ENCODE measurements around the gene LAMA3.
A peak's percentile ranks its signal among the peaks of the same experiment; 100 is the strongest.

Gene LAMA3, protein sequence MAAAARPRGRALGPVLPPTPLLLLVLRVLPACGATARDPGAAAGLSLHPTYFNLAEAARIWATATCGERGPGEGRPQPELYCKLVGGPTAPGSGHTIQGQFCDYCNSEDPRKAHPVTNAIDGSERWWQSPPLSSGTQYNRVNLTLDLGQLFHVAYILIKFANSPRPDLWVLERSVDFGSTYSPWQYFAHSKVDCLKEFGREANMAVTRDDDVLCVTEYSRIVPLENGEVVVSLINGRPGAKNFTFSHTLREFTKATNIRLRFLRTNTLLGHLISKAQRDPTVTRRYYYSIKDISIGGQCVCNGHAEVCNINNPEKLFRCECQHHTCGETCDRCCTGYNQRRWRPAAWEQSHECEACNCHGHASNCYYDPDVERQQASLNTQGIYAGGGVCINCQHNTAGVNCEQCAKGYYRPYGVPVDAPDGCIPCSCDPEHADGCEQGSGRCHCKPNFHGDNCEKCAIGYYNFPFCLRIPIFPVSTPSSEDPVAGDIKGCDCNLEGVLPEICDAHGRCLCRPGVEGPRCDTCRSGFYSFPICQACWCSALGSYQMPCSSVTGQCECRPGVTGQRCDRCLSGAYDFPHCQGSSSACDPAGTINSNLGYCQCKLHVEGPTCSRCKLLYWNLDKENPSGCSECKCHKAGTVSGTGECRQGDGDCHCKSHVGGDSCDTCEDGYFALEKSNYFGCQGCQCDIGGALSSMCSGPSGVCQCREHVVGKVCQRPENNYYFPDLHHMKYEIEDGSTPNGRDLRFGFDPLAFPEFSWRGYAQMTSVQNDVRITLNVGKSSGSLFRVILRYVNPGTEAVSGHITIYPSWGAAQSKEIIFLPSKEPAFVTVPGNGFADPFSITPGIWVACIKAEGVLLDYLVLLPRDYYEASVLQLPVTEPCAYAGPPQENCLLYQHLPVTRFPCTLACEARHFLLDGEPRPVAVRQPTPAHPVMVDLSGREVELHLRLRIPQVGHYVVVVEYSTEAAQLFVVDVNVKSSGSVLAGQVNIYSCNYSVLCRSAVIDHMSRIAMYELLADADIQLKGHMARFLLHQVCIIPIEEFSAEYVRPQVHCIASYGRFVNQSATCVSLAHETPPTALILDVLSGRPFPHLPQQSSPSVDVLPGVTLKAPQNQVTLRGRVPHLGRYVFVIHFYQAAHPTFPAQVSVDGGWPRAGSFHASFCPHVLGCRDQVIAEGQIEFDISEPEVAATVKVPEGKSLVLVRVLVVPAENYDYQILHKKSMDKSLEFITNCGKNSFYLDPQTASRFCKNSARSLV (N-terminal part only)

GRCh38 chr18:23689031-23689615 is at the start of gene LAMA3:
Gene LAMA3 (plus strand): TSS chr18:23689453. CDS start chr18:23689684, 231 bp downstream.
- DNase-seq, result peak; percentile 57

DNA sequence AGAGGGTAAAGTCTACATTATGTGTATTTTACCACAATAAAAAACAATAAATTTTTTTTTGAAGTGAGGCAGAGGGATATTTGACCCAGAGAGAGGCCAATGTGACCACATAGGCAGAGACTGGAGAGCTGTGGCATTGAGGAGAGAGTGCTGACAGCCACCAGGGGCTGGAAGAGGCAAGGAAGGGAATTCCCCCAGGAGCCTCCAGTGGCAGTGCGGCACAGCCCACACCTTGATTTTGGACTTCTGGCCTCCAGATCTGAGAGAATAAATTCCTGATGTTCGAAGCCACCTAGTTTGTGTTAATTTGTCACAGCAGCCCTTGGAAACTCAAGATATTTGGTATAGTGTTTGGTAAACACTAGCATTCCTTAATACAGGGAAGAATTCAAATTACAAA is 49.2 kb upstream of the LAMA3 start:
- DNase-seq, result no peak

GRCh38 chr18:23641143-23641720 is 48.0 kb upstream of the LAMA3 start:
- DNase-seq, result no peak

DNA sequence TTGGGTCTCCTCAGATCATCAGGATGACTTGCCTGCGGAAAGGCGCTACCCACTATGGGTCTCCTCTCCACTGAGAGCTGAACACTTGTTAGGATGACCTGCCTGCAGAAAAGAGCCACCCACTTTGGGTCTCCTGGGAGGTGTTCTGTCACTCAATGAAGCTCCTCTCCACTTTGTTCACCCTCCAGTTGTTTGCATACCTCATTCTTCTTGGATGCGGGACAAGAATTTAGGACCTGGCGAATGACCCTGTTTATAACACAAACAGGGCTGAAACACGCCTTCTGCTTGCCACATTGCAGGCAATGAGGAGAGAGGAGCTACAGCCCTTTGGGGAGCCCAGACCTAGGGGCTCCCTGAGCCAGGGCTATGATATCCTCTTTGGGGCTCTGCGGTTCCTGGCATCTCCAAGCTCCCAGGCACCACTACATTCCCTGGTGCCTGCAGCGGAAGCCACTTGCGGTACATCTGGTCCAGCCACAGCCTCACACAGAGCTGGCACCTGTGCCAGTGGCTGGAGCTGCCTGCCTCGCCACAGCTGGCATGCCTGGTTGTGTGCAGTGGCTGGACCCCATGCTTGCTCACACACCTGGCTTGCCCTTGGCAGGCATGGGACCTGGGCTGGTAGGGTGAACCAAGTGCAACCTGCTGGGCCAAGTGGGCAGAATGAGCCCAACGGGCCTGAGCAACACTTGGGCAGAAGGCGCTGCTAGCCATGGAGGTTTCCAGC is 47.2 kb upstream of the LAMA3 start:
- DNase-seq, result no peak

GRCh38 chr18:23643815-23644490 is 45.3 kb upstream of the LAMA3 start:
- no peak for DNase-seq

DNA sequence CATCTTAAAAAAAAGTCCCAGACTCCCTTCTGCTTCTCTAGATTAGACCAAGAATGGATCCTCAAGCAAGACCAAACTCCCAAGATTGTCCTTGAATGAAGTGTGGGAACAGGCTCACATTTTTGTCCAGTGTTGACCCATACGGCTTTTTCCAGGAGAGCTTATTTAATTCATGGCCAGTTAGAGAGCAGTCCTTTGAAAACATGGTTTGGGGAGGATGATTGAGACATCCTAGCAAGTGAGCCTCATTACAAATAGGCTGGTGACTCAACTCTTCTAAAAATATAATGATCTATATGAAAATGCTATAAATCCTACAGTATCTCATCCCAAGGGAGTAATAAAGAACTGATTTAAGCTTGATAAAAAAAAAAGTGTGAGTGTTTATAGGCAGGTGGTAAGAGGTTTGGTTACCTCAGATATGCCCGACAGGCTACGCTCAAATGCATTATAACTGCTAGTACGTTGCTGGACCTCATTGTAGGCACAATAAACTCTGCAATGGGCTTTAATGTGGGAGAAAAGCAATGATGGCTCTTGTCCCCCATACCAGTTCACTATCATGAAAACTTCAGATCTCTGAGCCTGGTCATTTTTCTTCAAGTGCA is 43.6 kb upstream of the LAMA3 start:
- DNase-seq, result no peak

DNA sequence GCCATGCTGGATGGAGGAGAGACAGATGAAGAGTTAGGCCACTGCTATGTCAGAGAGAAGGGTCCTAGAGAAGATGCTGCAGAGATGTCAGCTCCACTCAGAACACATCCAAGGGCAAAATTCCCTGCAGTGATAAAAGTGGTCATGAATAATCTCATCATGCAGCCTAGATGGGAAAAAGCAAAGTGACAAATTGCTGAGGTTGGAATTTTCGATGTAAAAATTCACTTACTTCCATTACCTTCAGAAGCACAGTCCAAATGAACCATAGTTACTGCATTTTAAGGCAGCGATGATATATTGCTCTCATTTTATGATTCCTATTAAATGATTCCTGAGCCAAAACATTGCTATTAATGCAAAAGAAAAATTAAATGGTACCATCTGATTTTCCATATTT is 43.0 kb upstream of the LAMA3 start:
- DNase-seq, result no peak

DNA sequence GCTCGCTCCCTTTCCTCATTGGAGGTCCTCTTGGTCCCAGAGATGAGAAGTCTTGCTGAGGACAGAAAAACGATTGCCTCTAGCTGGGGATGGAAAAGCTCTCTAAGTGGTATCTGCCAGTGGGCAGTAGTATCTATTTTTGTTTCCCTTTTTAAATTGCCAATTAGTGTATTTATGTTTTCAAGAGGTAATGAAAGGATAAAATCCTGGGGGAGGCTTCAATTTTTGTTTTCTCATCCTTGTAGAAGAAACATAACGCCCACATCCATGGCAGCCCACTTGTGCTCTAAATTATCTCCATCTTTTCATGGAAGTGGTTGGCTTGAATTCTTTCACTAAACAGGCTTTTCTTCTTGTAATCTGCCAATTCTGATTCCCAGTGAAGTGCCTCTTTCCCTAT is 40.8 kb upstream of the LAMA3 start:
- DNase-seq, result no peak

DNA sequence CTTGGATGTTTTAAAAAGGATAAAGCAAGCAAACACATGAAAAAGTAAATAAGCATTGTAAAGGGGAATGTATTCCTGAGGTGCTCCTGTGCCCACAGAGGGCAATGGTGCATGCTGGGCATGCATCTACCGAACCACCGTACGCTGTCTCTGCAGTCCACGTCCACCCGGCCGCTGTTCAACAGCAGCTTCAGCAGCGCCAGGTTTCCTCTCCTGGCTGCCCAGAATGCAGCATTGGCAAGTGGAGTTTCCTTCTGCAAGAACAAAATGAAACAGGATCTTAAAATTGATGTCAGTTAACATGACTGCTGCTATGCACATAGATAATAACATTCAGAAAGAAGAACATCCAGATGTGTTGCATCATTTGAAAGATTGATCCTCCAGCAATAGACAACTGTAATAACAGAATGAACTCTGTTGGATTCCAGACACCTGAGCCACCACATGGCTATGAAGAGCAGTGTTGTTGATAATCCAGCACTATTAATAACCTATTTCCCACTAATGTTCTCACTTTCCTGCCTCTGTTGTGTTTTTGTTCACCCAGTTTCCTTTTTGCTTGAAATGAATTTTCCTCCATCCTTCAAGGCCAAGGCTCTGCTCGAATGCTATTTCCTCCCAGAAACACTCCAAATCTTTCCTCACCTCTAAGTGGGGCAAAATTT is 40.2 kb upstream of the LAMA3 start:
- no peak for DNase-seq

GRCh38 chr18:23650968-23651927 is 38.0 kb upstream of the LAMA3 start:
- no peak for DNase-seq

DNA sequence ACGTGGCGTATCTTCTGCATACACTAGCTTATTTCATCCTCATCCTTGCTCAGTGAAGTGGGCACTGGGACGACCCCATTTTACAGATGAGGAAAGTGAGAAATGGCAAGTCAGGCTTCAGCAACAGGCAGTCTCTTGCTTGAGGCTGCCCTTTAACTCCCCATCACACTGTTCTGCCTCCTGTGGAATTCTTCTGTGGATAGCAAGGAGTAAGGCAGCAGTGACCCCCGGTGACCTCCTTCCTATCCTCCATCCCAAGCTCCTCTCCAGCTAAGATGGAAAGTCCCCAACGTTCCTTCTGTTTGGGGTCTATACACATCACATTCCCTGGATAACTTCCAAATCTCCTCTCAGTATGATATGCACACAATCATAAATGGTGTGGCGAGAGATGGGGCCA is 37.0 kb upstream of the LAMA3 start:
- DNase-seq, result no peak

DNA sequence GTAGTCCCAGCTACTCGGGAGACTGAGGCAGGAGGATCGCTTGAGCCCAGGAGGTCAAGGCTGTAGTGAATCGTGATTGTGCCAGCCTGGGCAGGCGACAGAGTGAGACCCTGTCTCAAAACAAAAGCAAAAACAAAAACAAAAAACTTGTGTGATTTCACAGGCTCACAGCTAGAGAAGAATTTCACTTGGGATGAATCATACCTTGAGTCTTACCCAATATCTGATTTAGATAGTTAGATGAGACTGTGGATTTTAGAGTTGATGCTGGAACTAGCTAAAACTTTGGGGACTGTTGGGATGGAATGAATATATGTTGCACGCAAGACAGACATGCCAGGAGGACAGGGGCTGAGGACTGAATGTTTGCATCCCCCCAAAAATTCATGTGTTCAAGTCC is 31.0 kb upstream of the LAMA3 start:
- DNase-seq, result no peak

- peak; percentile 8 for DNase-seq
Observed at GRCh38 chr18:23661735-23662308, 27.4 kb upstream of the LAMA3 start.

DNA sequence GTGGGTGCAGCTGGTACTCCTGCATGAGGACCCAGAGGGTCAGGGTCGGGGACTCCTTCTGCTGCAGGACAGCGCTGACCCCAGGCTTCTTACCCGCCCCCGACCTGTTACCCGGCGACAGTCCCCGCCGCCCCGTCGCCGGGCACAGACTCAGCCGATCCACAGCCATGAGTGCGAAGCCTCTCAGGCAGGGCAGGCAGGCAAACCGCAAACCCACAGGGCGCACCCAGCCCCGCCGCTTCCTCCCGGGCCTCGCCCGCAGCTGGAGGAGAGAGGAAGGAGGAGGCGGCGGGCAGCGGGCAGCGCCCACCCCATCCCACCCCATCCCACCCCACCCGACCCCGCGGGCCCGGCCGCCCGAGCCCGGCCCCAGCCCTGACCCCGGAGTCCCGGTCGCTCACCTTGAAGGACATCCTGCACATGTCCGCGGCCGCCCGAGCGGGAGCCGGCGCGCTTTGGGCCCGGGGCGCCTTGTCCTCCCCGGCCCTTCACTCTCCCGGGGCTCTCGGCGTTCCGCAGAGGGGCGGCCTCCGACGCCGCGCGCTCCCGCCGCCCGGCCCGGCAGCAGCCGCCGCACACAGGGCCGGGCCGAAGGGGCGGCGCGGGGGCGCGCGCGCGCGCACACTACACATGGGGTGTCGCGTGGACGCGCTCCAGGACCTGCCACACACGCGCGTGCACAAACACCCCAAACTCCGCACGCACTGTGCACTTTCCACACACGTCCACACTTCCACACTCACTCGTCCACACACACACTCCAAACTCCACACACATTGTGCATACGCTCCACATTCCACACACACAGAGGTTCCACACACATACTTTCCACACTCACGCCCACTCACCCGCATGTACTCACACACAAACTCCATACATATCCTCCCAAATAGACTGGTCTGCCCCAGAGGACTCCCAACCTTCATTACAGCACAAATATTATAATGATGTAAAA is 26.7 kb upstream of the LAMA3 start, which contains the start of gene ANKRD29:
Gene ANKRD29, minus strand, starts transcription at position 603 of the 955 bp plus-strand sequence. Its CDS starts 181 bp downstream, at position 422.
- peak; percentile 69 for DNase-seq

DNA sequence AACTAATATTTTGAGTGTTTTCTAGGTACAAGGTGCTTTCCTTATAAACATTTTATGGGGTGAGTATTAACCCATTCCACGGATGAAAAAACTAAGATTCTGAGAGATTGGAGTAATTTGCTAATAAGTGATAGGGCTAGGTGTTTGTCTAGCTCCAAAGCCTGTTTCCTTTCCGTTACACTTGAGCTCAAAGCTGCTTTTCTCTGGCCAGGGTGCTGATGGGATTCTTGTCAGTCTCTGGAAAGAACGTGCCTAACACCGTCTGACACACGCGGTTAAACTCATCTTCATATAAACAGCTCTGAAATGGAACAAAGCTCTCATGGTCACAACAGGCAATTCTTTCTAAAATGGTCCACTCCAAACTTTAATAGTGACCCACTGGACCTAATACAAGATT is 24.6 kb upstream of the LAMA3 start:
- DNase-seq, result no peak

- no peak for DNase-seq
Observed at GRCh38 chr18:23667114-23667513, 22.1 kb upstream of the LAMA3 start.

- no peak for DNase-seq
Observed at GRCh38 chr18:23668731-23669130, 20.5 kb upstream of the LAMA3 start.

All from stimulated activated CD4-positive, alpha-beta T cell treated with anti-CD3 and anti-CD28 coated beads, Interleukin-15, amount 100 ng/mL, for 24 hours (primary cell).